Astrocyte (in vitro differentiated cells and primary cell): Measurements from ENCODE around the gene PLPP3.

Source experiments
- EZH2 ChIP-seq: IDR thresholded peaks from 2 replicates; pipeline ENCODE4 v1.6.1; 2012; ENCODE audit warnings: mild to moderate bottlenecking, low read length, inconsistent platforms; ENCODE audit not compliant: insufficient read depth
- TF ChIP-seq, protein P1 (sequence below): IDR thresholded peaks from 2 replicates; pipeline ENCODE4 v1.5.1; 2011; ENCODE audit warnings: low read depth, mild to moderate bottlenecking, inconsistent platforms, low read length, moderate library complexity; ENCODE audit not compliant: insufficient read depth

DNA sequence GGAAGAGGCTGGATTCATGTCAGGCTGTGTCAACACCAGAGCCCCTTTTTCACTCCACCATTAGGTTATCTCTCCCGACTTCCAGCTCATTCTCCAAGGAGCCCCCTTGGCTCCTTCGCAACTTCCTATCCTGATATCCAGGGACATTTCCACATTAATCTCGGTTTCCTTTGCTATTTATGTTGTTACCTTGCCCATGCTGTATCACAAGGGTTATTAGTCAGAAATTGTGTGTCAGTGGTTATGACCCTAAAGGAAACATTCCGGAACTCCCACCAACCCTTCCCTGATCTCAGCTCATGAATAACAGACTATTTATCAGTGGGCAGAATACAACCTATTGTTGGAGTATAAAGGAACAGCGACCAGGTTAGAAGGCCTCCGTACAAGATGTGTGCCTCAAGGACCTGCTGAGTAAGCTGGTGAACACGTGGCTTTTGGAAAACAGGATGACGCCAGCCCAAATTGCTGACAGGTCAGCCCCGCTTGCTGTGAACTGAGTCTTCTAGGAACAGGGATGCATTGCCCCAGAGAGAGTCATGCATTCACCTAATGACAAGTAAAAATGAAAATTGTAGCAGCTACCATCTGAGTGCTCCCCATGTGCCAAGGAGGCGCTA, 121.5 kb downstream of the PLPP3 start:
- TF ChIP-seq, protein P1, sequence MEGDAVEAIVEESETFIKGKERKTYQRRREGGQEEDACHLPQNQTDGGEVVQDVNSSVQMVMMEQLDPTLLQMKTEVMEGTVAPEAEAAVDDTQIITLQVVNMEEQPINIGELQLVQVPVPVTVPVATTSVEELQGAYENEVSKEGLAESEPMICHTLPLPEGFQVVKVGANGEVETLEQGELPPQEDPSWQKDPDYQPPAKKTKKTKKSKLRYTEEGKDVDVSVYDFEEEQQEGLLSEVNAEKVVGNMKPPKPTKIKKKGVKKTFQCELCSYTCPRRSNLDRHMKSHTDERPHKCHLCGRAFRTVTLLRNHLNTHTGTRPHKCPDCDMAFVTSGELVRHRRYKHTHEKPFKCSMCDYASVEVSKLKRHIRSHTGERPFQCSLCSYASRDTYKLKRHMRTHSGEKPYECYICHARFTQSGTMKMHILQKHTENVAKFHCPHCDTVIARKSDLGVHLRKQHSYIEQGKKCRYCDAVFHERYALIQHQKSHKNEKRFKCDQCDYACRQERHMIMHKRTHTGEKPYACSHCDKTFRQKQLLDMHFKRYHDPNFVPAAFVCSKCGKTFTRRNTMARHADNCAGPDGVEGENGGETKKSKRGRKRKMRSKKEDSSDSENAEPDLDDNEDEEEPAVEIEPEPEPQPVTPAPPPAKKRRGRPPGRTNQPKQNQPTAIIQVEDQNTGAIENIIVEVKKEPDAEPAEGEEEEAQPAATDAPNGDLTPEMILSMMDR: no peak
- no peak for TF ChIP-seq EZH2
